Measurements from ENCODE around the gene ECE1.
"Not testable (repeated sequence)": the region's sequence is repeated elsewhere in the genome, so short reads cannot be mapped to it uniquely, and the experiment has no call there.

Gene ECE1

DNA sequence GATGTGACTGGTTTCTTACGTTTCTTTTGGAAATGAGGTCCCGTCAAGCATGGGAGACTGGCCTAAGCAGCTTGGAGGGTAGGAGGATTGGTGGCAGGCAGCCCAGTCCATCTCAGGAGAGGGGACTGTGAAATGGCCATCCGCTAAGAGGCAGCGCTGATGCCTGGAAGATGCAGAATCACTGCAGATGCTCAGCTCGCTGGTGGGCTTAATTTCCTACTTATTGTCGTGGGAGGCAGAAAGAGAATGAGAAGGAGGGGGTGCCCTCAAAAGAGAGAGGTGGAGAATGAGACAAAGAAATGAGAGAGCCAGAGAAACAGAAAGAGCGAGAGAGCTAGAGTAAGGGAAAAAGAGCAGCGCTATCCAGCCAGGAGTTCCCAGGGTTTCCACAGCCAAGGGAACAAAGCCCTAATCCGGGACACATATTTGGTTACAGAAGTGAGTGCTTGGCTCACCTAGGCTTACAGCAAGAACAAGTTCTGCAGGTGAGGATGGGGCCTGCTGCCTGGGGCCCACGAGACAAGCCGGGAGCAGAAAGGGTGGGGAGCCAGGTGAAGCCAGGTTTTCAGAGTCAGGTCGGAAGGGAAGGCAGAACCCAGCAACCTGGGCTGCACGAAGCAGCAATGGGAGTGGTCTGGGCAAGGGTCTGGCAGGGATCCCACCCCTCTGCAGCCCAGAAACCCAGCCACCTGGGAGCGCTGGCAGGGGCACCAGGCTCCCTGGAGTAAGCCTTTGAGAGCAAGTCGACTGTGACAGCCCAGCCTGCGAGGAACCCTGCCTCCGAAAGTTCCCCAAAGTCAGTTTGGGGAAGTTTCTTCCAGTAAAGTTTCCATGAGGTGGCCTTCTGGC lies 5.8 kb downstream of the ECE1 start:
- Mint-ChIP-seq H3K27me3 (ENCODE audit: low read depth) (peaks cover 4% of the 10 kb centered on the region), H3K4me3 (peak overlapping the region in 1 of 3 experiments; percentile 10), H3K27ac (peak overlapping the region; percentile 45 to 70 (median 63)), H3K9me3 (no peaks in the 10 kb centered on the region), H3K36me3 (ENCODE audit: low read depth) (no peaks in the 10 kb centered on the region), H3K4me1 (peaks cover 25% of the 10 kb centered on the region)
- TF ChIP-seq CTCF (IDR thresholded peaks at IDR 0.05; ENCODE audit: unreplicated experiment in 3 of 3): no peak

DNA sequence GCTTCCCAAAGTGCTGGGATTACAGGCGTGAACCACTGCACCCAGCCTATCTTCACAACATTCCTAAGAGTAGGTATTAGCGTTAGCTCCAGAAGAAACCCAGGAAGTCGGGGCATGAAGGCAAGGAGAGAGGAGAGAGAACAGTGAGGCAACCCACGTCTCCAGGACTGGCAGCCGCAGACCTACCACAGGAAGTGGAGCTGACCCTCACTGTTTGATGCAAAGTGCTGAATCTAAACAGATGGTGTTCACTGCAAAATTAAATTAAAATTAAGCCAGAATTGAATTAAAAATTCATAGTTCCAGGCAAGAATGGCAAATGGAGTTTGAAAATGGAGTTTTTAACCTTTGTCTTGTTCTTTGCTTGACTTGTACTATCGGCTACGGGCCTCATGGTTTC lies 6.7 kb downstream of the ECE1 start:
- Mint-ChIP-seq H3K36me3 (ENCODE audit: low read depth) (no peaks in the 10 kb centered on the region), H3K4me3 (no peak overlapping the region), H3K27me3 (ENCODE audit: low read depth) (peaks cover 4% of the 10 kb centered on the region), H3K27ac (peak overlapping the region in 1 of 3 experiments; percentile 63), H3K9me3 (no peaks in the 10 kb centered on the region), H3K4me1 (peaks cover 30% of the 10 kb centered on the region)
- TF ChIP-seq CTCF (IDR thresholded peaks at IDR 0.05; ENCODE audit: unreplicated experiment in 3 of 3): no peak

GRCh38 chr1:21282020-21282419 lies 8.2 kb downstream of the ECE1 start:
- peaks cover 44% of the 10 kb centered on the region for H3K4me1 Mint-ChIP-seq
- not testable (repeated sequence) for H3K4me3 Mint-ChIP-seq; H3K9me3 Mint-ChIP-seq; H3K27ac Mint-ChIP-seq; H3K27me3 Mint-ChIP-seq (ENCODE audit: low read depth); H3K36me3 Mint-ChIP-seq (ENCODE audit: low read depth)

DNA sequence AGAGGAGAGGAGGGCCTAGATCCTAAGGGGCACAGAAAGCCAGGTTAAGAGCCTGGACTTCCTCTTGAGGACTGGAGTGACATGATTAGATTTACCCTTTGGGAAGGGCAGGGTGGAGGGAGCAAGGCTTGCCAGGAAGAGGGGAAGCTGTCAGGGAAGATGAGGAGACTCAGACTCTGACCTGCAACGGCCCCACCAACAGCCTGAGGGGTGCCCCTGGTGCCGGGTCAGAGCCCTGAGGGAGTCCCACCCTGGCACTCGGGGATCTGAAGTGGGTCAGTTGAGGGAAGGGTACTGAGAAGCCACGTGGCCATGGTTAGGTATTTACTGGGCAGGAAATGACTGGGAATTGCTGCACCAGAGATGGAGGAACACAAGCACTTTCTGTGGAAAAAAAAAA lies 9.8 kb downstream of the ECE1 start:
- TF ChIP-seq CTCF (IDR thresholded peaks at IDR 0.05; ENCODE audit: unreplicated experiment in 3 of 3): no peak
- Mint-ChIP-seq H3K27ac (peak overlapping the region; percentile 88 to 96 (median 94)), H3K4me3 (no peak overlapping the region), H3K9me3 (no peaks in the 10 kb centered on the region), H3K27me3 (ENCODE audit: low read depth) (peaks cover 4% of the 10 kb centered on the region), H3K4me1 (peaks cover 56% of the 10 kb centered on the region), H3K36me3 (ENCODE audit: low read depth) (no peaks in the 10 kb centered on the region)

DNA sequence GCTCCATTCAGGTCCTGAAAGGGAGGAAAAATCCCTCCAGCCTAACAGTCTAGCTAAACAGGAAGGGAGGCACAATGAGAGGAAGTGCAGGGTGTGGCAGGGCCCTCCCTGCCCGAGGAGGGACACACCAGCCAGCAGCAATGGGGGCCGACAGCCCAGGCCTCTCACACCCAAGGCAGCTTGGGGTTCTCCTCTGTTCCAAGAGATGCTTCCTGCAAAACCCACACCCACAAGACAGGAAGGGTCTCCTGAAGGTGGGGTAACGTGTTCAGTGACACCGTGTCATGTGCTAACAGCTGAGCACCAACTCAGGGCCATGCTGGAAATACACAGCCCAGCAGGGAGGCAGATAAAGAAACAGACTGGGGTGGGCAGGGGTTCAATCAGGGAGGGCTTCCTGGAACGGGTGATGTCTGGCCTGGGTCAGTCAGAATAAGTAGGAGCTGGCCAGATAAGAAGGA lies 10.2 kb downstream of the ECE1 start:
- Mint-ChIP-seq H3K27me3 (ENCODE audit: low read depth) (peaks cover 4% of the 10 kb centered on the region), H3K4me1 (peaks cover 57% of the 10 kb centered on the region), H3K9me3 (no peaks in the 10 kb centered on the region), H3K36me3 (ENCODE audit: low read depth) (no peaks in the 10 kb centered on the region), H3K4me3 (no peak overlapping the region), H3K27ac (peak overlapping the region; percentile 88 to 96 (median 94))
- TF ChIP-seq CTCF (IDR thresholded peaks at IDR 0.05; ENCODE audit: unreplicated experiment in 3 of 3): no peak

GRCh38 chr1:21278860-21279845 lies 11.1 kb downstream of the ECE1 start:
- H3K36me3 Mint-ChIP-seq (ENCODE audit: low read depth): no peaks in the 10 kb centered on the region
- no peak overlapping the region for H3K4me3 Mint-ChIP-seq
- peak overlapping the region; percentile 88 to 96 (median 94) for H3K27ac Mint-ChIP-seq
- no peaks in the 10 kb centered on the region for H3K9me3 Mint-ChIP-seq
- peaks cover 4% of the 10 kb centered on the region for H3K27me3 Mint-ChIP-seq (ENCODE audit: low read depth)
- no peak for TF ChIP-seq CTCF (IDR thresholded peaks at IDR 0.05; ENCODE audit: unreplicated experiment in 3 of 3)
- peaks cover 61% of the 10 kb centered on the region for H3K4me1 Mint-ChIP-seq

Measured in nephron (organoid).